SU-DHL-6 (cell line): ENCODE results near the gene CYYR1.

ENCODE experiments used
- H2AFZ ChIP-seq: fragments of 200-600 bp; sonication (generic); 2 replicates; pipeline ENCODE4 v1.6.1; 2014; ENCODE audit warnings: low read depth, mild to moderate bottlenecking, moderate library complexity, mixed read lengths, antibody characterized with exemption, low read length; ENCODE audit not compliant: severe bottlenecking
- H3F3A ChIP-seq: fragments of 200-600 bp; shearing (Covaris generic); 2 replicates; pipeline ENCODE4 v1.6.0; 2016; ENCODE audit warnings: antibody characterized with exemption, mild to moderate bottlenecking; ENCODE audit not compliant: insufficient read depth
- H3K27ac ChIP-seq: fragments of 200-600 bp; sonication (generic); 2 replicates; pipeline ENCODE4 v1.5.1; 2016; ENCODE audit warnings: low read depth, mild to moderate bottlenecking, low read length, moderate library complexity, mixed read lengths
- H3K27me3 ChIP-seq: fragments of 200-600 bp; sonication (generic), shearing (Covaris generic); 2 replicates; pipeline ENCODE4 v1.6.0; 2014; ENCODE audit warnings: mild to moderate bottlenecking, low read length
- H3K36me3 ChIP-seq: fragments of 200-600 bp; sonication (generic); 2 replicates; pipeline ENCODE4 v1.6.1; 2014; ENCODE audit warnings: mild to moderate bottlenecking, low read length, mixed read lengths
- H3K4me2 ChIP-seq: fragments of 300-600, 200-600 bp; shearing (Covaris generic), sonication (generic); 2 replicates; pipeline ENCODE4 v1.6.0; 2014; ENCODE audit warnings: low read length, low read depth, mild to moderate bottlenecking; ENCODE audit not compliant: poor library complexity, severe bottlenecking
- H3K4me3 ChIP-seq: fragments of 200-600 bp; sonication (generic); 2 replicates; pipeline ENCODE4 v1.5.1; 2014; ENCODE audit warnings: antibody characterized with exemption, low read length, mild to moderate bottlenecking, mixed read lengths; ENCODE audit not compliant: insufficient read depth, poor library complexity, severe bottlenecking
- H3K79me2 ChIP-seq: fragments of 200-600 bp; sonication (generic); 2 replicates; pipeline ENCODE4 v1.6.1; 2014; ENCODE audit warnings: mild to moderate bottlenecking, low read length, moderate library complexity; ENCODE audit not compliant: insufficient read depth
- H3K9ac ChIP-seq: fragments of 200-600 bp; sonication (generic); 2 replicates; pipeline ENCODE4 v1.7.0; 2014; ENCODE audit warnings: mild to moderate bottlenecking, low read length
- H3K9me2 ChIP-seq: fragments of 200-600 bp; sonication (generic); replicated peaks from 2 replicates; pipeline ENCODE4 v1.6.1; 2014; ENCODE audit warnings: low read length; ENCODE audit not compliant: insufficient read depth
- H3K9me3 ChIP-seq: fragments of 200-600 bp; sonication (generic); 2 replicates; pipeline ENCODE4 v1.6.1; 2014; ENCODE audit warnings: low read length, mixed read lengths; ENCODE audit not compliant: insufficient read depth
- H4K20me1 ChIP-seq: fragments of 200-600 bp; sonication (generic); 2 replicates; pipeline ENCODE4 v1.6.1; 2014; ENCODE audit warnings: low read depth, mild to moderate bottlenecking, antibody characterized with exemption, low read length, moderate library complexity, mixed read lengths
- CTCF ChIP-seq: fragments of 200-600 bp; sonication (generic); IDR thresholded peaks from one replicate; pipeline ENCODE4 v1.5.1; 2017; ENCODE audit warnings: antibody characterized with exemption, mild to moderate bottlenecking, low read length, moderate library complexity; ENCODE audit not compliant: insufficient read depth, poor library complexity, severe bottlenecking
- EZH2phosphoT487 ChIP-seq: fragments of 200-600 bp; sonication (generic), shearing (Covaris generic); conservative IDR thresholded peaks from 2 replicates; pipeline ENCODE4 v1.6.1; 2018; ENCODE audit warnings: mild to moderate bottlenecking, antibody characterized with exemption, low read length, moderate library complexity, mixed read lengths

The CYYR1 gene

GRCh38 chr21:26534517-26534916 lies 38.6 kb downstream of the CYYR1 start:
- Histone ChIP-seq H3K36me3 (no peaks in the 10 kb centered on the region), H3K9me3 (no peaks in the 10 kb centered on the region), H3F3A (no peaks in the 10 kb centered on the region), H3K27ac (no peak overlapping the region), H3K4me2 (no peak overlapping the region), H3K27me3 (no peaks in the 10 kb centered on the region), H2AFZ (no peak overlapping the region), H3K4me3 (no peak overlapping the region), H3K9me2 (no peaks in the 10 kb centered on the region), H3K79me2 (no peaks in the 10 kb centered on the region), H3K9ac (no peak overlapping the region), H4K20me1 (no peaks in the 10 kb centered on the region)
- TF ChIP-seq CTCF (no peak), EZH2phosphoT487 (no peak)

GRCh38 chr21:26532208-26532607 lies 40.9 kb downstream of the CYYR1 start:
- no peaks in the 10 kb centered on the region for H3K79me2 ChIP-seq
- H3K9ac ChIP-seq: no peak overlapping the region
- no peaks in the 10 kb centered on the region for H3F3A ChIP-seq
- H3K4me3 ChIP-seq: no peak overlapping the region
- H3K9me3 ChIP-seq: no peaks in the 10 kb centered on the region
- no peak overlapping the region for H2AFZ ChIP-seq
- no peaks in the 10 kb centered on the region for H4K20me1 ChIP-seq
- no peaks in the 10 kb centered on the region for H3K36me3 ChIP-seq
- TF ChIP-seq EZH2phosphoT487: no peak
- TF ChIP-seq CTCF: no peak
- no peak overlapping the region for H3K27ac ChIP-seq
- 0 out of 2 replicates have a peak, but pooled peaks cover 3% of the 10 kb centered on the region for H3K9me2 ChIP-seq
- no peaks in the 10 kb centered on the region for H3K27me3 ChIP-seq
- H3K4me2 ChIP-seq: no peak overlapping the region

- Histone ChIP-seq H3K4me3 (no peak overlapping the region), H3K4me2 (no peak overlapping the region), H2AFZ (no peak overlapping the region), H3K36me3 (no peaks in the 10 kb centered on the region), H3K9ac (no peak overlapping the region), H3K9me3 (no peaks in the 10 kb centered on the region), H3K27me3 (no peaks in the 10 kb centered on the region), H3K9me2 (0 out of 2 replicates have a peak, but pooled peaks cover 3% of the 10 kb centered on the region), H3F3A (no peaks in the 10 kb centered on the region), H4K20me1 (no peaks in the 10 kb centered on the region), H3K27ac (no peak overlapping the region), H3K79me2 (no peaks in the 10 kb centered on the region)
- TF ChIP-seq EZH2phosphoT487: no peak
- TF ChIP-seq CTCF: no peak
Observed at GRCh38 chr21:26529526-26529925, 43.6 kb downstream of the CYYR1 start.

GRCh38 chr21:26528882-26529281 lies 44.2 kb downstream of the CYYR1 start:
- Histone ChIP-seq H3K79me2 (no peaks in the 10 kb centered on the region), H3K4me2 (no peak overlapping the region), H2AFZ (no peak overlapping the region), H3K36me3 (no peaks in the 10 kb centered on the region), H3K9ac (no peak overlapping the region), H3K27me3 (no peaks in the 10 kb centered on the region), H3K9me3 (no peaks in the 10 kb centered on the region), H3K9me2 (0 out of 2 replicates have a peak, but pooled peaks cover 3% of the 10 kb centered on the region), H3K4me3 (no peak overlapping the region), H3F3A (no peaks in the 10 kb centered on the region), H3K27ac (no peak overlapping the region), H4K20me1 (no peaks in the 10 kb centered on the region)
- TF ChIP-seq EZH2phosphoT487 (no peak), CTCF (no peak)
